GM19043 (cell line): ENCODE data around the gene MAPKAPK3.

Source experiments
- ATAC-seq: cut with Tn5 transposase; IDR thresholded peaks from one replicate; pipeline ENCODE4 v1.9.1; 2021; ENCODE audit warnings: low read depth; ENCODE audit not compliant: unreplicated experiment

The MAPKAPK3 gene

DNA sequence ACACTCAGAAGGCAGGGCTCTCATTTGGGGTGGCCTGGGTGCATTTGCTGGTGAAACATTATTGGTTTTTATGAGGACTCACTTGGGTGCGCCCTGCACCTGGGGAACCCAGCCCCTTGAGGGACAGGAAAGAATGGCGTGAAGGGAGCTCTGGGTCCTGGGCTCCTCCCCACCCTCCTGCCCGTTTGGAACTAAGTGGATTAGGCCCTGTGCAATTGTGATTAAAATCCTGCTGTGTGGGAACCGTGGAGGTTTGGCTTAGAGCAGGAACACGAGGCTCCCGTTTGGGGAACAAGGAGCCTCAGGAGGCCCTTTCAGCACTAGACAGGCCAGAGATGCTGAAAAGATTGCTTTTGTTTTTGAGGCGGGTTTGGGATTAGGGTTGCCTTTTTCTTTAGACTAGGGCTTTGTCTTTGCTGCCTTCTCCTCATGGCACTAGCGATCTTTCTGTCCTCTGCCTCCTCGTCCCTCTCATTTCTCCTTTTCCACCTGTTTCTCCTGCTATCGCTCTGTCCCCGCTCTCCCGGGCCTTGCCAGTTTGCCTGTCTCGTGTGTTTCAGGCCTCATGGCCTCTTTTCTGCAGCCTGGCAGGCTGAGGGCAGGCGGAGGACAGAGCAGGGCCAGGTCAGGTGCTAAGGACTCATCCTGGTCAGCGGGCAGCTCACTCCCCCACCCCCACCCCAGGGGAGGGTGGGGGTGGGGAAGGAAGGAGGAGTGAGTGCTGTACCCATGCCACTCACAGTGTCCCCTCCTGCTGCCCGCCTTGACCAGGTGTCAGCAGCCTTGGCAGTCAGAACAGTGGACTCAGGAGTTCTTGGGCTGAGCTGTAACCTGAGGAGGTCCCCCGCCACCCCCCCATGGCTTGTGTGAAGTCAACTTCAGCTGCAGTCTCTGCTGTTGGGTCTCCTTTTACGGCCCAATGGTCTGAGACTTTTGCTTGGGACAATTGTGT, 8.6 kb downstream of the MAPKAPK3 start:
- no peak for ATAC-seq

DNA sequence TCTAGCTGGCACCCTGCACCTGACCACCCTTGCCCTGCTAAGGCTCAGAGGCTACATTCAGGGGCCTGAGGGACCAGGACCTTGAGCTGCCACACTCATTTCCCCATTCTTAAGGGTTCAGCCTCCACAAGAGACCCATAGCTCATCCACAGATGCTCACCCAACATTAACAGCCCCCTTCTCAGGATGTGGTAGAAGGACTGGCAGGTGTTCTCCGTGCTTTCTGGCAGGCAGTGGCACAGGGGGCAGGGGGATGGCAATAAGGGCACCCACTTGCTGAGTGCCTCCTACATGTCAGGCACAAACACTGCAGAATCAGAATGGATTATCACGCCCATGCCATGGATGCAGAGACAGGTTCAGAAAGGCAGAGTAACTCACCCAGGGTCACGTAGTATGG, 9.4 kb downstream of the MAPKAPK3 start:
- no peak for ATAC-seq

DNA sequence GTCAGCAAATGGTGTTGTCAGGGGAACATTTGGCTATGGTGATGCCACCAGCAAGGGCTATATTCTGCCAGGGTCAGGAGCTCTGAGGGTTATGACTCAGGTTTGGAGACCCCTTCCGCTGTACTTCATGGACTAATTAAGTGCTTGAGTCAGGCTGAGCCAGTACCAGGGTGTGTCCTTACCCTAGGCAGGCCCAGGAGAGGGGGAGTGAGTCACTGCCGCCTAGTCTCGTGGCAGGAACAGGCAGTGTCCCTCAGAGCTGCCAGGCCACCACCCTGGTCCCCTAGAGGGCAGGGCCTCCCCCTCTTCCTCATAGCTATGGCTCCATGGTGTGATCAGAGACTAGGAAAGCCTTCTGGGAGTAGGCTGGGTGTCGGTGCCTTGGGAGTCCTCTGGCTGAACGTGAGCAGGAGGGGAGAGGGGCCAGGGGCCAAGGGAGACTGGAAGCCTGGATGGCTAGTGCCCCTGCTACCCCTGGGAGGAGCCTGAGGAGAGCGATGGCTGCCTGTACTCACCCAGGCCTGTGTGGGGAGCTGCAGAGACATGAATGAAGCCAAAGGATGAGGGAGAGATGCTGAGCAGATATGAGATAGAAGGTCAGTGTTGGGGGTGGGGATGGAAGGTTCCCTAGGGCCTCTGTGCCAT, 10.6 kb downstream of the MAPKAPK3 start:
- no peak for ATAC-seq

DNA sequence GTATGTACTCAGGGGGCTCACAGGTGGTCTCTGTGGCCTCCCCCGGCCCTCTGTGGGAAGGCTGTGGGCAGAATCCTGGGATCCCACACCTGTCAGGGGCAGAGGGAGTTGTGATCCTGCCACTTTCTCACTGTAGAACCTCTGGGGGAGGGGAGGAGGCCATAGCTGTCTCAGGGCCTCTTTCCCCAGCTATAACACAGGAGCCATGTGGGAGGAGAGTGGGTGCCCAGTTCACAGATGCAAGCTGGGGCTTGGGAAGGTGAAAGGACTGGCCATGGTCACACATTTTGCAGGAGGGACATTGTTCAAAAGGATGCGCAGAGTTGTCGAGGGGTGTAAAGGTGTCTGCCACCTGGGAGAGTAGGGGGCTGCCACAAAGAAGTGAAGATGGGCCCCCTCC, 11.7 kb downstream of the MAPKAPK3 start:
- ATAC-seq = no peak

DNA sequence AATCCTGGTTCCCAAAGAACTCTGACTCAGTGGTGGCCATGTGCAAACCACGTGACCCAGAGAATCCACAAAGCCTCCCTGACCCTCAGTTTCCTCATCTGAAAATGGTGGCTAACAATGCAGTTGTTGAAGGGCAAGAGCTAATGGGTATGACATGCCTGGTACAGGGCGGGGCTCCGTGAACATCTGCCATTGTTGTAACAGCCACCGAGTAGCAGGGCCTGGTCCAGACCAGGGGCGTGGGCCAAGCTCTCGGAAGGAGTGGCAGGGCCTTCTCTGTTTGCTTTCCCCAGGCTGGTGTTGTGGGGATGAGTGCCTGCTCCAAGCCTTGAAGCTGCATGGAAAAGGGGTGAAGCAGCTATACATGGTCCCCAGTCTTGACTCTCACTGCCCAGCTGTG, 13.4 kb downstream of the MAPKAPK3 start:
- ATAC-seq = no peak

DNA sequence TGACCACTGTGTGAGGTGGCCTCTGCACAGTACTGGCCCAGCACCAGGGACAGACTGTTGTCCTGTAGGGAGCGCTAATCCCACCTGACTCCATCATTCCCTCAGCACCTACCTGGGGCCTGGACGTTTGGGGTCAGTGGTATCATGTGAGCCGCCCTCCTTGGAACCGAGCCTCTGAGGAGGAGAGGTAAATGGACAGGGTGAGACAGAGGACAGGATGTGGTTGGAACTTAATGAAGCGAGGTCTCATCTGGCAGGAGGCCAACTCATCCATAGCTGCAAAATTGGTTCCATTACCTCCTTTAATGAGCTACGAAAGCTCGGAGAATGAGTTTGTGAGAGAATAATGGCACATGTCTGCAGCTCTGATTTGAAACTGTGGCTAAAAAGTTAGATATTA, 13.9 kb downstream of the MAPKAPK3 start:
- no peak for ATAC-seq

DNA sequence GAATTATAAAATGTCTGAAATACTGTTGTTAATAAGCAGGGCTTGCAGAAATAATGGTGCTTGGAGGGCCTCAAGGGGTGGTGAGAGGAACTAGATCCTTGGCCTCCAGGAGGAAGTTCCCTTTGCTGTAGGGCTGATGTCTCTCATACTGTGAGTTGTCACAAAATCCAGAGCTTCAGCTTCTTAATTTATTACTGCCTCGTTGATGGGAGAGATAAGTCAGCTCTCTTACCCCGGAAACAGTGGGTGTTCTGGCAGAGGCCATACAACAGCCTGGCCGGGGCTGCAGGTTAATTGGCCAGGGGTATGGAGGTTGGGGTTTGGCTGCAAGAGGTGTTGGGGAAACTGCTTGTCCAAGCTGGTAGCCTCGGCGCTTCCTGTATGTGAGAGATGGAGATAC, 15.5 kb downstream of the MAPKAPK3 start:
- ATAC-seq = no peak

DNA sequence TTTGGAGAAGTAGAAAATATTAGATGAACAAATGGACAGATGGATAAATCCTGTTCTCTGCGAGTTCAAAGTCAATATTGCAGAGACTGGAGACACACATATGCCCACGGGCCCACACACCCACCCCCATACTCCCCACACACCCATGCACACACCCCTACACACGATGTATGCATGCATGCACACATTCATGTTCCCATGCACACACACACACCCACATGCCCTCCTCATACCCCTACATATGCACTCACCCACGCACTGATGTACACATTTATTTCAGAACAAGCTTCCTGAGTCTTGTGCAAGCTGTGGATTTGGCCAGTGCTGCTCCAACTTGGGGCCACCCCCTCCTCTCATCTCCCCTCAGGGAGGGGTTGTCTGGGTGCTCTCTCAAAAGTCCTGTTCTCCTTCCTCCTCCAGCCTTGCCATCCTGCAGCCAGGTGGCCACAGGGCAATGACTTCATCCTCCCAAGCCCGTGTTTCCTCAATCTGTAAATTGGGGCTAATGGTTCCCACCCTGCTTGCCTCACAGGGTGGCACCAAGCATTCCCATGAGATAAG, 16.4 kb downstream of the MAPKAPK3 start:
- ATAC-seq = no peak

DNA sequence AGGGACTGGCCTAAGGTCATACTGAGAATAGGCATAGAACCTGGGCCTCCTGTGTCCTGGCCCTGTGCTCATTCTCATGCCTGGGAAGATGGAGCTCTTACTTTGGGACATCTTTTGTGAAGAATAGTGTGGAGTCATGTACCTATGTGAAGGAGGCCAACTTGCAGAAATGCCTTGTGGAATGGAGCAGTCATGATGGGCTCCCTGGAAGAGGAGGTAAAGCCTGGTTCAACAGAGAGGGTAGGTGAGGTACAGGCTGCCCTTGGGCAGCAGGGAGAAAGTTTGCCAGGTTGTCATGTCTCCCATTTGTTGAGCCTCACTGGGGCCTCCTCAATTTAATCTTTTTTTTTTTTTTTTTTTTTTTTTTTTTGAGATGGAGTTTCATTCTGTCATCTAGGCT, 18.1 kb downstream of the MAPKAPK3 start:
- no peak for ATAC-seq

DNA sequence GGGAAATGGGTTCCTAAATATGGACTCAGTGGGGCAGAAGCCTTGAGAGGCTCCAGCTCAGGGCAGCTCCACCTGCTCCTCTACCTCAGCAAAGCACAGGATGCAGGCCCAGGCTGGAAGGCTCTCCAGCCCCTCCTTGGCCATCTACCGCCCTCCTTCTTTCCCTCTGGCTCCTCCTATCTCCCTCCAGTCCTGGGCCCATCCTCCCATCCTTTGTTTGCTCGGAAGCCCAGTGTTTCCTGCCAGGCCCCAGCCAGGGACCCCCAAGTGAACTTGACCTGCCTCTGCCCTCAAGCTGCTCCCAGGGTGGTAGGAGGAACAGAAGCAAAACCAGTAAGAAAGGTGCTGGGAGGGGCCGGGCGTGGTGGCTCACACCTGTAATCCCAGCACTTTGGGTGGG, 20.1 kb downstream of the MAPKAPK3 start:
- no peak for ATAC-seq

DNA sequence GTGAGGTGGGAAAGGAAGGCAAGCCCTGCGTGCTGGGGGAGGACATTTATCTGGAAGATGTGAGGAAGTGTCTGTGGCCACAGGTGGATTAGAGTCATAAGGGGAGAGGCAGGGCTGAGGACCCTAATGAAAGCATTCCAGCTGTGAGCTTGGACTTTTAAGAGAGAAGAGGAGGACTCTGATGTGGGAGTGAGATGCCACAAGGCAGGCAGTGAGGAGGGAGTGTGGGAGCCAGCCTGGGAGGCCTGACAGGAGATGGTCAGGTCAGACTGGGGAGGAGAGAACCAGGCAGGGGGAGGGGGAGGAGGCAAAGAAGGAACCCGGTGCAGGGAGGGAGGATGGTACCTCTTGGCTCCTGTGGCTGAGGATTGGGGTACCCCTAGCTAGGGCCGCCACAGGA, 21.0 kb downstream of the MAPKAPK3 start:
- no peak for ATAC-seq

DNA sequence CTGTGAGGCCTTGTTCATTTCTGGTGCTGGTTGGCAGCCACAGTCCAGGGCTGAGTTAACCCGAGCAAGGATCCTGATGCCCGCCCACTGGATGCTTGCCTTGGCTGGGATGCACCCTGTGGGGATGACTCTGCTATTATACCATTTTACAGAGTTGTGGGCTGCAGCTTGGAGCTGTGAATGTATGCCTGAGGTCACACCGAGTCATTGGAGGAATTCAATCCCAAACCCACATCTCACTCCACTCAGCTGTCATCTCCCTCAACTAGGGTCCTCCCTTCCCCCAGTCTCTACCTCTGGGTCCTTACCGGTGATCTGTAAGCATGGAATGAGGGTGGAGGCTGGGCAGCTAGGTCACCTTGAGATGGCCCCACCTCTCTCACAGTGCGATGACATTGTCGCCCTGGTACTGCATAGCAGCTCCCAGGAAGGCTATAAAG, 22.1 kb downstream of the MAPKAPK3 start:
- ATAC-seq = no peak

DNA sequence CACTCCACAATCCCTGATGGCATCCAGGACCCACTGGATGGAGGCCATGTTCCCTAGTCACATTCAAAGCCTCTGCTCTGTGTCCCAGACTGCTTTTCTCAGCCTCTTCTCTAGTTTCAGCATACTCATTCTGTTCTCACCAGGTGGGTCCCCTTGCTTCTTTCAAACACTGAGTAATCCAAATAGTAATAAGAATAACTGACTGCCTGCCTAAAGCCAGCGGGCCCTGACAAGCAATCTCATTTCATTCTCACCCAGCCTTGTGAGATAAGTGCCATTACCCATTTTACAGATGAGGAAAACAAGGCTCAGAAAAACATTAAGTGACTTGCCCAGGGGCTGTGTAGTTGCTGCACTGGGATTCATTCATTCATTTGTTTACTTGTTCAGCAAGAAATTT, 25.4 kb downstream of the MAPKAPK3 start:
- no peak for ATAC-seq

DNA sequence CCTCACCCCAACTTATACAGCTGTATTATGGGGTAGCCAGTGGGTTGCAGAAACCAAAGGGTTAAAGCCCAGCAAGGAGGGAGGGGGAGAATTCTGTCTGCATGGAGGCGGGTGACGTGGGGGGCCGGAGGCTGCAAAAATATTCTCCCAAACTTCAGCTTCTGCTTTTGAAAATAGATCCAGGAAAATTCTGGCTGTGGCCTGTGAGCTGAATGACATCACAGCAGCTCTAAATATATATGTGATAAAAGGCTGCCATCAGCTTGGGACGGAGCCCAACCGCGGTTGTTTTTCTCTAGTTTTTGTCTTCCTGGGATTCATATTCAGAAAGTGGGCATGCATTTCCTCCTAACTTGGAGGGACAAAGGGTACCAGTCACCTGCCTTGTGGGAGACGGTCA, 27.6 kb downstream of the MAPKAPK3 start:
- no peak for ATAC-seq

DNA sequence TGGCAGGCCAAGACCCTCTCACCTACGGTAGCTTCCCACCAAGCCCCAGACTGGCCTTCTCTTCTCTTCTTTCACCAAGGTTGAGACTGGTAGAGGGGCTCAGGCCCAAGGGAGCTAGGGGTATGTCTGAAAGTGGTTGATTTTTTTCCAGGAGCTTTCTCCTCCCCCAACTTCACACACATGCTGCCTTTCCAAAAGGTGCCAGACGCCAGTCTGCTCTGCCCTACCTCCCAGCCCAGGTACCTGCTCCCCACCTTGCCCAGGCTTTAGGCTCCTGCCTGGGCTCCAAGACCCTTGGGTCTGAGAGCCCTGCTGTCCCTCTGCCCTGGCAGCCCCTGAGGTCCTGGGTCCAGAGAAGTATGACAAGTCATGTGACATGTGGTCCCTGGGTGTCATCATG, 28.4 kb downstream of the MAPKAPK3 start:
- ATAC-seq = no peak

DNA sequence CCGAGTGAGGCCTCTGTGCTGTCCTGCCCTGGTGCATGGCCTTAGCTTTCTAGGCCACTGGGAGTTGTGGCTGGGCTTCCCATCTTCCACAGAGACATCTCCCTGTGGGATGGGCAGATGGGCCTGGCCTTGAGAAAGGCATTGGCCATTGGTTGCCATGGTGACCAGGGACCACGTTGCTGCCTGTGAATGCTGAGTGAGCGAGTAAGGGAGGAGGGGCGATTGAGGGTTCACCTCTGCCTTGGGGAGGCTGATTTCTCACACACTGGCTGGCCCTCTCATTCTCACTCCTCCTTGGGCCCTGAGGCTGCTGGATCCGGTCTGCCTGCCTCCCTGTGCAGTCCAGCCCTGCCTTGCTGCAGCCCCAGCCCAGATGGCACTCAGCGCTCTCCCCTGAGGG, 31.4 kb downstream of the MAPKAPK3 start:
- ATAC-seq = no peak

DNA sequence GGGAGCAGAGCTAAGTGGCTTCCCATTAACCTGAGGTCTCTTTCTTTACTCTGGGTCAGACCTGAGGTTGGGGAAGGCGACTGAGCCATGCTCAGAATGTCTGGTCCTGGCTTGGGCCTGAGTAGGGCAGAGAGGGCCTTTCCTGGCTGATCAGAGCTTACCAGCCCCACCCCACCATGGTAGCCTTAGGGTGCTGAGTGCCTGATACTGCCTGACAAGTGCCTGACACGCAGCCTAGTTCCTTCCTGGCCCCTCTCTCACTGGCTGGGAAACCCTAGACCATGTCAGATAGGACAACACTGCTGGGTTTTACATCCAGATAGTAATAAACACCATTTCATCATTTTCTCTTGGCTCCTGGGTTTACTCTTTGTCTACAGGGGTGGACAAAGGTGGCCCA, 32.0 kb downstream of the MAPKAPK3 start:
- ATAC-seq = no peak

DNA sequence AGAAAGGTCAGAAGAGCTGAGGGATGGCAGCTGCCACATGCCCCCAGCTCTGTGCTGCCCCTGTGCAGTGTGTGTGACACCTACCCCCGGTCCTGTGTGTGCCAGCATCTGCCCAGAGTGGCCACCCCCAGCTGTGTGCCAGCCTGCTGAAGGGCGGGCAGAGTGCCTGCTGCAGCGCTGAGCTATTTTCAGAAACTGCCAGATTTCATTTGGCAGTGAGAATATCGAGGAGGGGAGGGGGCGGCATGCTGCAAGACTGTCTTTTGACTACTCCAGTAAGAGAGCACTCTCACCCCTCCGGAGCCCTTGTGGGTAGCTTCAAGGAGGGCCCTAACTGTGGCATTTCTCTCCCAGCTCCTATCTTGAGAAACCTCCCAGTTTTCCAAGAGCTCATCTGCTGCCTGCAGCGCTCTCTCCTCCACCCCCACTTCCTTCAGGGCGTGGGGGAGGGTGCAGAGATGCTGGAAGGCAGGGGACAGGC, 32.5 kb downstream of the MAPKAPK3 start:
- ATAC-seq = no peak

DNA sequence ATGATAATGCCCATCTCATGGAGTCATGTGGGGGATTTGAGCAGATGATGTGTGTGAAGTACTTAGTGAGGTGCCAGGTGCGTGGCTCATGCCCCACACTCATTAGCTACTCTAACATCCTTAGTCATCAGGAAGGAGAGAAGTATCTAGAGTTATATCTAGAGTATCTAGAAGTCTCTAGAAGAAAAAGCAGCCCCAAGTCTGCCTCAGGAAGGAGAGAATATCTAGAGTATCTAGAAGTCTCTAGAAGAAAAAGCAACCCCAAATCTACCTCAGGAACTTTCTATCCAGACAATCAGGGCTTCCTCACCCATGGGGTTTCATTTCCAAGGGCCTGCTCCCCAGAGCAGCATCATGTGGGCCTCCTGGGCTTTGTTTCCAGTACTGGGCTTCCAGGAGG, 33.1 kb downstream of the MAPKAPK3 start:
- ATAC-seq = no peak

DNA sequence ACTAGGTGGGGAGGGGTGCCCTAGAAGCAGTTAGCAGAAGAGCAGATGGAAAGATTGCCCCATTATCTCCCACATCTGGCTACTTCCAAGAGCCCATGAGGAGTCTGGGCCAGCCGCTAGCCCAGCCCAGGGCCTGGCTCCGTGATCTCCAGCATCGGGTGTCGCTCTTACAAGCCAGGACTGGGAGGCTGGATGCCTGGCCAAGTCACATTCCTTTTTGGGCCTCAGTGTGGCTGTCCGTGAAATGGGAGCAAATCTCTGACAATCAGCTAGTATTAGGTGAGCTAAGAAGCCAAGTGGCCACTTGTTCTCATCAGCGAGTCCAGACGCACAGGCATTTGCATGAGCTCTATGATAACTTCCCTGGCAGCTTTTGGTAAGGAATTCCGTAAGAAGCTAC, 34.5 kb downstream of the MAPKAPK3 start:
- ATAC-seq = no peak

DNA sequence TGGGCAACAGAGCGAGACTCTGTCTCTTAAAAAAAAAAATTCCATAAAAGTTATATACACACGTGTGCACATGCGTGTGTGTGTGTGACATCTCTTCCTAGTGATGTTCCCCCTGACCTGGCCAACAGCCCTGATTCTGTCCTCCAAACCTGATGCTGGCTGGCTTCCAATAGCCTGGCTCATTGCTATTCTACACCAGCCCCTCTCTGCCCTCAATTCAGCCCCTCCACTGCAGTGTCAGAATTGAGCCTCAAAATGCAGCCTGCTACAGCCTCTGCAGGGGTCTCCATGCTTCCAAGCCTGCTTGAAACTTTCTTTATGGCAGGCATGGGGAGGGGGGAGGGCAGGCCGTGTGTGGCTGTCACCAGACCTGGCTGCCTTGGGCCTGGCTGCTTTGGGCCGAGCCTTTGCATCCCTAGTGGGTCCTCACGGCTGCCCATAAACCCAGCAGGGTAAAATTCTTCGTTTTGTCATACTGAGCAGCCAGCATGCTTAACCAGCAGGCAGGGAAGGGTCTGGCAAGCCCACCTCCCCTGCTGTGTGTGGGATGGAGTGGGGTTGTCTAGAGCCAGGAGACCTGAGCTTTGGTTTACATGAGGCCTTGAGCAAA, 35.1 kb downstream of the MAPKAPK3 start:
- ATAC-seq = no peak
